ENCODE data around the gene LGALS3BP. TPM values are rescaled to one million over a fixed set of nuclear protein-coding genes. Genes with fewer than 3 reads are reported as not detected.

Gene LGALS3BP
- total and polyA plus RNA-seq, 7 donors = 92.5 to 415 (median 180) TPM

- H3K4me3 ChIP-seq = no peak overlapping the region
- intact Hi-C loops (cut with DNase I) = loop anchor here (5.0 kb wide), 1 partner anchor 37 kb away; no protein-coding TSS in a partner anchor
- peaks cover 0 to 37% (median 35%) of the 10 kb centered on the region in 4 donors for H3K4me1 ChIP-seq
- no peaks in the 10 kb centered on the region for H3K27me3 ChIP-seq
- peak overlapping the region; percentile 89 to 96 (median 92) for H3K27ac ChIP-seq
- WGBS, 2 donors = 67 to 78% methylated on average over 33 of the region's 33 CpGs
- H3K9me3 ChIP-seq = no peaks in the 10 kb centered on the region
- H3K36me3 ChIP-seq = no peaks in the 10 kb centered on the region
- DNase-seq = peak; percentile 95
- TF ChIP-seq POLR2AphosphoS5 (IDR thresholded peaks at IDR 0.05) (peak; percentile 57 to 87 (median 70)), EP300 (IDR thresholded peaks at IDR 0.05) (peak in 2 of 4 donors; percentile 55 to 87), POLR2A (IDR thresholded peaks at IDR 0.05) (no peak)
These were observed 44.1 kb downstream of the LGALS3BP start for GRCh38 chr17:78935419-78936323.

- TF ChIP-seq POLR2AphosphoS5 (IDR thresholded peaks at IDR 0.05) (no peak), CTCF (IDR thresholded peaks at IDR 0.05) (no peak), EP300 (IDR thresholded peaks at IDR 0.05) (no peak), POLR2A (IDR thresholded peaks at IDR 0.05) (no peak)
- Histone ChIP-seq H3K27ac (peak overlapping the region; percentile 89 to 96 (median 92)), H3K4me3 (peak overlapping the region in 2 of 4 donors; percentile 31), H3K4me1 (peaks cover 0 to 37% (median 35%) of the 10 kb centered on the region in 4 donors), H3K9me3 (no peaks in the 10 kb centered on the region), H3K27me3 (no peaks in the 10 kb centered on the region), H3K36me3 (no peaks in the 10 kb centered on the region)
- peak; percentile 75 for DNase-seq
- intact Hi-C loops (cut with DNase I) = loop anchor here (5.0 kb wide), 1 partner anchor 37 kb away; no protein-coding TSS in a partner anchor
- 77 to 82% methylated on average over 19 of the region's 19 CpGs for WGBS, 2 donors
These were observed 44.9 kb downstream of the LGALS3BP start for GRCh38 chr17:78934681-78935418.

DNA sequence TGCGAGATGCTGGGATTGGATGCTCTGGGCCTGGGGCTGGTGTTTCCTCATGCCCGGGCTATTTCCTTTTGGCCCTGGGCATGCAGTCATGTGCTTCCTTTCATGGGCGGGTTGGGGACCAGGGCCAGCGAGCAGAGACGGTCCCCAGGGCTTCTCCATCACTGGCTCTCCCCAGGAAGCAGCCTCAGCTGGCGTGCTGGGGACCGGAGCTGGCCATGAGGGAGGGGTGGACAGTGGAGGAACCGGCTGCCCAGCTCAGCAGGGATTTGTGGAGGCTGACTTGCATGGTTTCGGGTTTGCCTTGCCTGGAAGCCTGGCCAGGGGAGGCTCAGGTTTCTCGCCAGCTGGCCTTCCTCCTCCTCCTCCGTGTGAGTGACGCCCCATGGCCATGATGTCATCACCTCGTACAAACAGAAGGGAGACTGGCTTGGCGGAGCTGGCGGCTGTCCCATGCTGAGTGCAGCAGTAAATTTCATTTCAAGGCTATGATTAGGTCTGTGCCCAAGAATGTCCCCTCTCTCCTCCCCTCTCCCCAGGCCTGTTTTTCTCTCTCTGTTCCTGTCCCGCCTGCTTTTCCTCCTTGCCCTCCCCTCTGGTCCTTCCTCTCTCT, 45.7 kb downstream of the LGALS3BP start:
- intact Hi-C loops (cut with DNase I) = no loop called here
- TF ChIP-seq EP300 (IDR thresholded peaks at IDR 0.05) (peak in 2 of 4 donors; percentile 70 to 79), POLR2AphosphoS5 (IDR thresholded peaks at IDR 0.05) (peak; percentile 59 to 86 (median 76)), POLR2A (IDR thresholded peaks at IDR 0.05) (no peak)
- H3K36me3 ChIP-seq = no peaks in the 10 kb centered on the region
- 8 to 40% methylated on average over 16 of the region's 16 CpGs for WGBS, 2 donors
- no peaks in the 10 kb centered on the region for H3K9me3 ChIP-seq
- peak; percentile 100 for DNase-seq
- peaks cover 0 to 37% (median 35%) of the 10 kb centered on the region in 4 donors for H3K4me1 ChIP-seq
- H3K27me3 ChIP-seq = no peaks in the 10 kb centered on the region
- peak overlapping the region in 3 of 4 donors; percentile 26 to 31 (median 31) for H3K4me3 ChIP-seq
- peak overlapping the region; percentile 89 to 96 (median 92) for H3K27ac ChIP-seq

- peak; percentile 88 for DNase-seq
- peak overlapping the region in 3 of 4 donors; percentile 26 to 31 (median 31) for H3K4me3 ChIP-seq
These were observed 46.4 kb downstream of the LGALS3BP start for GRCh38 chr17:78933025-78933958.

More at GRCh38 chr17:78933025-78933958, 46.4 kb downstream of the LGALS3BP start:
- Histone ChIP-seq H3K9me3 (no peaks in the 10 kb centered on the region), H3K27ac (peak overlapping the region; percentile 89 to 96 (median 92)), H3K4me1 (peaks cover 0 to 37% (median 35%) of the 10 kb centered on the region in 4 donors), H3K27me3 (no peaks in the 10 kb centered on the region), H3K36me3 (no peaks in the 10 kb centered on the region)
- intact Hi-C loops (cut with DNase I) = no loop called here
- TF ChIP-seq CTCF (IDR thresholded peaks at IDR 0.05) (no peak), POLR2AphosphoS5 (IDR thresholded peaks at IDR 0.05) (peak in 1 of 4 donors; percentile 67), POLR2A (IDR thresholded peaks at IDR 0.05) (no peak), EP300 (IDR thresholded peaks at IDR 0.05) (peak in 1 of 4 donors; percentile 37)
- 79% methylated on average over 18 of the region's 18 CpGs for WGBS, 2 donors

Data from sigmoid colon (tissue), 7 donors.